ENCODE data around the gene KIAA0825. TPM values are rescaled to one million over a fixed set of nuclear protein-coding genes. Genes with fewer than 3 reads are reported as not detected.

KIAA0825 gene
- total RNA-seq, 1 experiment from 2014 or later = 1.6 TPM

- ATAC-seq = no peak
- no peak for DNase-seq (ENCODE audit: low read depth, low spot score)
- Histone ChIP-seq H3K36me3 (ENCODE audit: control insufficient read depth, insufficient read depth, low read length) (no peaks in the 10 kb centered on the region), H3K4me1 (ENCODE audit: control insufficient read depth, insufficient read depth, low read length) (no peaks in the 10 kb centered on the region), H3K27me3 (ENCODE audit: control insufficient read depth, insufficient read depth, low read length) (no peaks in the 10 kb centered on the region), H3K4me3 (ENCODE audit: low read depth in 2 of 2, low read length in 2 of 2) (no peak overlapping the region), H3K27ac (ENCODE audit: low read length) (no peak overlapping the region), H3K9me3 (ENCODE audit: control insufficient read depth, insufficient read depth, low read depth, low read length) (no peaks in the 10 kb centered on the region)
- in situ Hi-C loops (cut with HindIII; ENCODE audit: low pct_unique_long_range_greater_than_20kb, low sequenced_read_pairs) = no loop called here
- ChIA-PET CTCF (no interaction called here), POLR2A (no interaction called here)
- intact Hi-C loops (cut with micrococcal nuclease; ENCODE audit: unreplicated experiment) = no loop called here
- no TSS peak for BruUV-seq (replicated peaks)
- TF ChIP-seq, protein P1, sequence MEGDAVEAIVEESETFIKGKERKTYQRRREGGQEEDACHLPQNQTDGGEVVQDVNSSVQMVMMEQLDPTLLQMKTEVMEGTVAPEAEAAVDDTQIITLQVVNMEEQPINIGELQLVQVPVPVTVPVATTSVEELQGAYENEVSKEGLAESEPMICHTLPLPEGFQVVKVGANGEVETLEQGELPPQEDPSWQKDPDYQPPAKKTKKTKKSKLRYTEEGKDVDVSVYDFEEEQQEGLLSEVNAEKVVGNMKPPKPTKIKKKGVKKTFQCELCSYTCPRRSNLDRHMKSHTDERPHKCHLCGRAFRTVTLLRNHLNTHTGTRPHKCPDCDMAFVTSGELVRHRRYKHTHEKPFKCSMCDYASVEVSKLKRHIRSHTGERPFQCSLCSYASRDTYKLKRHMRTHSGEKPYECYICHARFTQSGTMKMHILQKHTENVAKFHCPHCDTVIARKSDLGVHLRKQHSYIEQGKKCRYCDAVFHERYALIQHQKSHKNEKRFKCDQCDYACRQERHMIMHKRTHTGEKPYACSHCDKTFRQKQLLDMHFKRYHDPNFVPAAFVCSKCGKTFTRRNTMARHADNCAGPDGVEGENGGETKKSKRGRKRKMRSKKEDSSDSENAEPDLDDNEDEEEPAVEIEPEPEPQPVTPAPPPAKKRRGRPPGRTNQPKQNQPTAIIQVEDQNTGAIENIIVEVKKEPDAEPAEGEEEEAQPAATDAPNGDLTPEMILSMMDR (IDR thresholded peaks at IDR 0.05) = no peak
- TF ChIP-seq POLR2AphosphoS5 (IDR thresholded peaks at IDR 0.05; ENCODE audit: low read depth, low read length) = no peak
- TF ChIP-seq, protein P2, sequence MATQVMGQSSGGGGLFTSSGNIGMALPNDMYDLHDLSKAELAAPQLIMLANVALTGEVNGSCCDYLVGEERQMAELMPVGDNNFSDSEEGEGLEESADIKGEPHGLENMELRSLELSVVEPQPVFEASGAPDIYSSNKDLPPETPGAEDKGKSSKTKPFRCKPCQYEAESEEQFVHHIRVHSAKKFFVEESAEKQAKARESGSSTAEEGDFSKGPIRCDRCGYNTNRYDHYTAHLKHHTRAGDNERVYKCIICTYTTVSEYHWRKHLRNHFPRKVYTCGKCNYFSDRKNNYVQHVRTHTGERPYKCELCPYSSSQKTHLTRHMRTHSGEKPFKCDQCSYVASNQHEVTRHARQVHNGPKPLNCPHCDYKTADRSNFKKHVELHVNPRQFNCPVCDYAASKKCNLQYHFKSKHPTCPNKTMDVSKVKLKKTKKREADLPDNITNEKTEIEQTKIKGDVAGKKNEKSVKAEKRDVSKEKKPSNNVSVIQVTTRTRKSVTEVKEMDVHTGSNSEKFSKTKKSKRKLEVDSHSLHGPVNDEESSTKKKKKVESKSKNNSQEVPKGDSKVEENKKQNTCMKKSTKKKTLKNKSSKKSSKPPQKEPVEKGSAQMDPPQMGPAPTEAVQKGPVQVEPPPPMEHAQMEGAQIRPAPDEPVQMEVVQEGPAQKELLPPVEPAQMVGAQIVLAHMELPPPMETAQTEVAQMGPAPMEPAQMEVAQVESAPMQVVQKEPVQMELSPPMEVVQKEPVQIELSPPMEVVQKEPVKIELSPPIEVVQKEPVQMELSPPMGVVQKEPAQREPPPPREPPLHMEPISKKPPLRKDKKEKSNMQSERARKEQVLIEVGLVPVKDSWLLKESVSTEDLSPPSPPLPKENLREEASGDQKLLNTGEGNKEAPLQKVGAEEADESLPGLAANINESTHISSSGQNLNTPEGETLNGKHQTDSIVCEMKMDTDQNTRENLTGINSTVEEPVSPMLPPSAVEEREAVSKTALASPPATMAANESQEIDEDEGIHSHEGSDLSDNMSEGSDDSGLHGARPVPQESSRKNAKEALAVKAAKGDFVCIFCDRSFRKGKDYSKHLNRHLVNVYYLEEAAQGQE (IDR thresholded peaks at IDR 0.05; ENCODE audit: insufficient read depth in 1 of 2, low read depth in 2 of 2, low read length in 1 of 2) = no peak
- TF ChIP-seq SIN3A (IDR thresholded peaks at IDR 0.05; ENCODE audit: borderline replicate concordance, insufficient read depth, low read depth, low read length) = no peak
- no peak for TF ChIP-seq TCF7L2 (IDR thresholded peaks at IDR 0.05; ENCODE audit: low read depth, low read length)
Measured at GRCh38 chr5:94268226-94268625, 350.2 kb downstream of the KIAA0825 start.

DNA sequence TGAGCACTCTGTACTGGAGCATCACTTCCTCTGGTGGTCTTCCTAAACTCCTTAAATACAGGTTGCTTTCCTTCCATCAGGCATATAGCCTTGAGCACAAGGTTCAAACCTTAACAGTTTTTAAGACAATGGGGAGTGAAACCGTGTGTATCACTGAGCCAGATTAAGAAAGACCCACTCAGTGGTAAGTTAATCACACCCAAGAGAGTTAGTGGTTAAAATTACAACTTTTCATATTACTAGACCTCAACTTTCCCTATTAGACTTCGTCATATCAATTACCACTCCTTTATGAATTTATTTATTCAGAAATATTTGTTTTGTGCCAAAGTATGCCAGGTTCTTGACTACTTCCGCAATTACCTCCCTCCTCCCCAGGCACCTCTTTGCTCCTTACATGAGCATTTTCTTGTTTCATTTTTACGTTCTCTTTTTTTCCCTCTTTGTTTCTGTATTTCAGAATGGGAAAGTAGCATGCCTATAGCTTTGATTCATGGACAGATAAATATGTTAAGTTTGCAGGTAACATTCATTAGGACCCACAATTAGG, 351.0 kb downstream of the KIAA0825 start:
- ChIA-PET CTCF (no interaction called here), POLR2A (no interaction called here)
- Histone ChIP-seq H3K4me3 (ENCODE audit: low read depth in 2 of 2, low read length in 2 of 2) (no peak overlapping the region), H3K9me3 (ENCODE audit: control insufficient read depth, insufficient read depth, low read depth, low read length) (no peaks in the 10 kb centered on the region), H3K4me1 (ENCODE audit: control insufficient read depth, insufficient read depth, low read length) (no peaks in the 10 kb centered on the region), H3K27me3 (ENCODE audit: control insufficient read depth, insufficient read depth, low read length) (no peaks in the 10 kb centered on the region), H3K27ac (ENCODE audit: low read length) (no peak overlapping the region), H3K36me3 (ENCODE audit: control insufficient read depth, insufficient read depth, low read length) (no peaks in the 10 kb centered on the region)
- ATAC-seq = no peak
- no peak for TF ChIP-seq TCF7L2 (IDR thresholded peaks at IDR 0.05; ENCODE audit: low read depth, low read length)
- TF ChIP-seq, protein P1 (IDR thresholded peaks at IDR 0.05) = no peak
- TF ChIP-seq, protein P2 (IDR thresholded peaks at IDR 0.05; ENCODE audit: insufficient read depth in 1 of 2, low read depth in 2 of 2, low read length in 1 of 2) = no peak
- no peak for TF ChIP-seq SIN3A (IDR thresholded peaks at IDR 0.05; ENCODE audit: borderline replicate concordance, insufficient read depth, low read depth, low read length)
- TF ChIP-seq POLR2AphosphoS5 (IDR thresholded peaks at IDR 0.05; ENCODE audit: low read depth, low read length) = no peak
- in situ Hi-C loops (cut with HindIII; ENCODE audit: low pct_unique_long_range_greater_than_20kb, low sequenced_read_pairs) = no loop called here
- intact Hi-C loops (cut with micrococcal nuclease; ENCODE audit: unreplicated experiment) = no loop called here
- DNase-seq (ENCODE audit: low read depth, low spot score) = no peak
- no TSS peak for BruUV-seq (replicated peaks)

Measured in Panc1 (cell line).